ENCODE measurements around the gene NDUFAF3.

- TF ChIP-seq CTCF (IDR thresholded peaks at IDR 0.05): no peak
- no peak for TF ChIP-seq POLR2A (IDR thresholded peaks at IDR 0.05)
These were observed 39.9 kb upstream of the NDUFAF3 start for GRCh38 chr3:48982016-48982415.

Measured in esophagus squamous epithelium (tissue), 4 donors.